HepG2 (cell line): ENCODE data around the gene C5AR2. TPM values are rescaled to one million over a fixed set of nuclear protein-coding genes. Genes with fewer than 3 reads are reported as not detected.

Experiments
- GATAD2A ChIP-seq: IDR thresholded peaks from 2 replicates; pipeline ENCODE4 v1.6.1; 2016
- HNRNPK ChIP-seq: fragments of 200-400 bp; formaldehyde crosslinking; IDR thresholded peaks from 2 replicates; pipeline ENCODE4 v1.6.1; 2018; ENCODE audit warnings: low read length, low read depth, moderate library complexity, mild to moderate bottlenecking; ENCODE audit not compliant: poor library complexity, severe bottlenecking
- PAX8 ChIP-seq: sonication (generic); formaldehyde crosslinking; IDR thresholded peaks from 2 replicates; pipeline ENCODE4 v1.8.0; 2022; ENCODE audit warnings: mild to moderate bottlenecking, missing genetic modification reagents, borderline replicate concordance
- ZNF562 ChIP-seq: sonication (generic); formaldehyde crosslinking; IDR thresholded peaks from 2 replicates; pipeline ENCODE4 v1.8.0; 2022; ENCODE audit warnings: missing genetic modification reagents, borderline replicate concordance
- polyA plus RNA-seq, 8 experiments: library from polyadenylated mRNA; depleted of rRNA in 3 of 8; stranded (reverse) in 7 of 8; unstranded in 1 of 8; fragments of >200 nt; fragmentation: Illumina TruSeq in 4 of 8; extraction: Trizol in 4 of 8; gene quantifications; 2 replicates each; pipeline versions ENCODE4 v1.2.1 to v1.2.3, GENCODE V29; 2011 to 2016; ENCODE audit warnings: low read depth in 4 of 8, missing spikeins in 1 of 8, mixed read lengths in 1 of 8; ENCODE audit not compliant: insufficient read depth in 1 of 8
- total RNA-seq, 5 experiments: library from RNA; depleted of rRNA; stranded (reverse); fragments of >200 nt; fragmentation: Illumina TruSeq; extraction: Trizol; gene quantifications; 2 replicates each; pipeline ENCODE4 v1.2.3, GENCODE V29; 2016; ENCODE audit warnings: low read depth in 1 of 5
- TF ChIP-seq, protein P1 (sequence below): sonication (generic); formaldehyde crosslinking; conservative IDR thresholded peaks from 2 replicates; pipeline ENCODE4 v1.4.0; 2020; ENCODE audit warnings: missing genetic modification reagents
- TF ChIP-seq, protein P2 (sequence below): sonication (generic); formaldehyde crosslinking; IDR thresholded peaks from 2 replicates; pipeline ENCODE4 v1.5.0; 2020; ENCODE audit warnings: mild to moderate bottlenecking, missing genetic modification reagents, borderline replicate concordance
- TF ChIP-seq, protein P3 (sequence below): sonication (generic); formaldehyde crosslinking; IDR thresholded peaks from 2 replicates; pipeline ENCODE4 v1.5.0; 2020; ENCODE audit warnings: mild to moderate bottlenecking, missing genetic modification reagents
- TF ChIP-seq, protein P4 (sequence below): sonication (generic); formaldehyde crosslinking; IDR thresholded peaks from 2 replicates; pipeline ENCODE4 v1.4.0; 2020; ENCODE audit warnings: missing genetic modification reagents

C5AR2 gene
- total and polyA plus RNA-seq, 2 of the 13 experiments (the other 11 are each of a cell fraction or from before 2014, with no cell fraction given): 0.09 to 0.24 TPM

DNA sequence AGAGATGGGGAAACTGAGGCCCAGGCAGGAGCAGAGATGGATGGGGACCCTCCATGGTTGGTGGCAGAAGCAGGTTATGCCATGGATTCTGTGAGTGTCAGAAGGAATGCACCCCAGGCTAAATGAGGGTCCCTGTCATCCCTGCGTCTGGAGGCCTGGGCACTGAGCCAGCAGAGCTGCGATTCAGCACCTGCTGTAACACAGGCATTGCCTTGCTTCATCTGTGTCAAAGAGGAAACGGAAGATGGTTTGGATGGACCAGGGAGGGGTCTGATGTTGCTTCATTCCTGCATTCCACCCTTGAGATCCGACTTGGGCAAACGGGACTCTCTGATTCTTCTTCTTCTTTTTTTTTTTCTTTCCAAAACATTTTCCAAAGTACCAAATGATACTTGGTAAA, 21.2 kb upstream of the C5AR2 start (continued):
- TF ChIP-seq, protein P1, sequence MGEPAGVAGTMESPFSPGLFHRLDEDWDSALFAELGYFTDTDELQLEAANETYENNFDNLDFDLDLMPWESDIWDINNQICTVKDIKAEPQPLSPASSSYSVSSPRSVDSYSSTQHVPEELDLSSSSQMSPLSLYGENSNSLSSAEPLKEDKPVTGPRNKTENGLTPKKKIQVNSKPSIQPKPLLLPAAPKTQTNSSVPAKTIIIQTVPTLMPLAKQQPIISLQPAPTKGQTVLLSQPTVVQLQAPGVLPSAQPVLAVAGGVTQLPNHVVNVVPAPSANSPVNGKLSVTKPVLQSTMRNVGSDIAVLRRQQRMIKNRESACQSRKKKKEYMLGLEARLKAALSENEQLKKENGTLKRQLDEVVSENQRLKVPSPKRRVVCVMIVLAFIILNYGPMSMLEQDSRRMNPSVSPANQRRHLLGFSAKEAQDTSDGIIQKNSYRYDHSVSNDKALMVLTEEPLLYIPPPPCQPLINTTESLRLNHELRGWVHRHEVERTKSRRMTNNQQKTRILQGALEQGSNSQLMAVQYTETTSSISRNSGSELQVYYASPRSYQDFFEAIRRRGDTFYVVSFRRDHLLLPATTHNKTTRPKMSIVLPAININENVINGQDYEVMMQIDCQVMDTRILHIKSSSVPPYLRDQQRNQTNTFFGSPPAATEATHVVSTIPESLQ (CRISPR knock-in tag): no peak
- TF ChIP-seq ZNF562 (CRISPR knock-in tag): no peak
- TF ChIP-seq, protein P2, sequence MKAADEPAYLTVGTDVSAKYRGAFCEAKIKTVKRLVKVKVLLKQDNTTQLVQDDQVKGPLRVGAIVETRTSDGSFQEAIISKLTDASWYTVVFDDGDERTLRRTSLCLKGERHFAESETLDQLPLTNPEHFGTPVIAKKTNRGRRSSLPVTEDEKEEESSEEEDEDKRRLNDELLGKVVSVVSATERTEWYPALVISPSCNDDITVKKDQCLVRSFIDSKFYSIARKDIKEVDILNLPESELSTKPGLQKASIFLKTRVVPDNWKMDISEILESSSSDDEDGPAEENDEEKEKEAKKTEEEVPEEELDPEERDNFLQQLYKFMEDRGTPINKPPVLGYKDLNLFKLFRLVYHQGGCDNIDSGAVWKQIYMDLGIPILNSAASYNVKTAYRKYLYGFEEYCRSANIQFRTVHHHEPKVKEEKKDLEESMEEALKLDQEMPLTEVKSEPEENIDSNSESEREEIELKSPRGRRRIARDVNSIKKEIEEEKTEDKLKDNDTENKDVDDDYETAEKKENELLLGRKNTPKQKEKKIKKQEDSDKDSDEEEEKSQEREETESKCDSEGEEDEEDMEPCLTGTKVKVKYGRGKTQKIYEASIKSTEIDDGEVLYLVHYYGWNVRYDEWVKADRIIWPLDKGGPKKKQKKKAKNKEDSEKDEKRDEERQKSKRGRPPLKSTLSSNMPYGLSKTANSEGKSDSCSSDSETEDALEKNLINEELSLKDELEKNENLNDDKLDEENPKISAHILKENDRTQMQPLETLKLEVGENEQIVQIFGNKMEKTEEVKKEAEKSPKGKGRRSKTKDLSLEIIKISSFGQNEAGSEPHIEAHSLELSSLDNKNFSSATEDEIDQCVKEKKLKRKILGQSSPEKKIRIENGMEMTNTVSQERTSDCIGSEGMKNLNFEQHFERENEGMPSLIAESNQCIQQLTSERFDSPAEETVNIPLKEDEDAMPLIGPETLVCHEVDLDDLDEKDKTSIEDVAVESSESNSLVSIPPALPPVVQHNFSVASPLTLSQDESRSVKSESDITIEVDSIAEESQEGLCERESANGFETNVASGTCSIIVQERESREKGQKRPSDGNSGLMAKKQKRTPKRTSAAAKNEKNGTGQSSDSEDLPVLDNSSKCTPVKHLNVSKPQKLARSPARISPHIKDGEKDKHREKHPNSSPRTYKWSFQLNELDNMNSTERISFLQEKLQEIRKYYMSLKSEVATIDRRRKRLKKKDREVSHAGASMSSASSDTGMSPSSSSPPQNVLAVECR: peak; percentile 25; the same call in 1 of the 2 replicates
- TF ChIP-seq, protein P3, sequence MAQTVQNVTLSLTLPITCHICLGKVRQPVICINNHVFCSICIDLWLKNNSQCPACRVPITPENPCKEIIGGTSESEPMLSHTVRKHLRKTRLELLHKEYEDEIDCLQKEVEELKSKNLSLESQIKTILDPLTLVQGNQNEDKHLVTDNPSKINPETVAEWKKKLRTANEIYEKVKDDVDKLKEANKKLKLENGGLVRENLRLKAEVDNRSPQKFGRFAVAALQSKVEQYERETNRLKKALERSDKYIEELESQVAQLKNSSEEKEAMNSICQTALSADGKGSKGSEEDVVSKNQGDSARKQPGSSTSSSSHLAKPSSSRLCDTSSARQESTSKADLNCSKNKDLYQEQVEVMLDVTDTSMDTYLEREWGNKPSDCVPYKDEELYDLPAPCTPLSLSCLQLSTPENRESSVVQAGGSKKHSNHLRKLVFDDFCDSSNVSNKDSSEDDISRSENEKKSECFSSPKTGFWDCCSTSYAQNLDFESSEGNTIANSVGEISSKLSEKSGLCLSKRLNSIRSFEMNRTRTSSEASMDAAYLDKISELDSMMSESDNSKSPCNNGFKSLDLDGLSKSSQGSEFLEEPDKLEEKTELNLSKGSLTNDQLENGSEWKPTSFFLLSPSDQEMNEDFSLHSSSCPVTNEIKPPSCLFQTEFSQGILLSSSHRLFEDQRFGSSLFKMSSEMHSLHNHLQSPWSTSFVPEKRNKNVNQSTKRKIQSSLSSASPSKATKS (CRISPR knock-in tag): 0 out of 2 replicates have a peak, but pooled peaks have one; percentile 39
- no peak for TF ChIP-seq HNRNPK
- TF ChIP-seq, protein P4, sequence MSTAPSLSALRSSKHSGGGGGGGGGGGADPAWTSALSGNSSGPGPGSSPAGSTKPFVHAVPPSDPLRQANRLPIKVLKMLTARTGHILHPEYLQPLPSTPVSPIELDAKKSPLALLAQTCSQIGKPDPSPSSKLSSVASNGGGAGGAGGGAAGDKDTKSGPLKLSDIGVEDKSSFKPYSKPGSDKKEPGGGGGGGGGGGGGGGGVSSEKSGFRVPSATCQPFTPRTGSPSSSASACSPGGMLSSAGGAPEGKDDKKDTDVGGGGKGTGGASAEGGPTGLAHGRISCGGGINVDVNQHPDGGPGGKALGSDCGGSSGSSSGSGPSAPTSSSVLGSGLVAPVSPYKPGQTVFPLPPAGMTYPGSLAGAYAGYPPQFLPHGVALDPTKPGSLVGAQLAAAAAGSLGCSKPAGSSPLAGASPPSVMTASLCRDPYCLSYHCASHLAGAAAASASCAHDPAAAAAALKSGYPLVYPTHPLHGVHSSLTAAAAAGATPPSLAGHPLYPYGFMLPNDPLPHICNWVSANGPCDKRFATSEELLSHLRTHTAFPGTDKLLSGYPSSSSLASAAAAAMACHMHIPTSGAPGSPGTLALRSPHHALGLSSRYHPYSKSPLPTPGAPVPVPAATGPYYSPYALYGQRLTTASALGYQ: no peak
- TF ChIP-seq GATAD2A (CRISPR knock-in tag): peak; percentile 82
- TF ChIP-seq PAX8 (CRISPR knock-in tag): no peak
